T-helper 2 cell treated with Interferon-gamma antibody and Interleukin-4, amounts not matched to agents 5 μg/mL and 100 μg/mL, for 36 hours (primary cell): ENCODE measurements around the gene UNKL.
A peak's percentile ranks its signal among the peaks of the same experiment; 100 is the strongest.

Experiments
- DNase-seq: peaks from one replicate; pipeline ENCODE4 v3.0.0; 2021; ENCODE audit warnings: low spot score
- H3K27ac Mint-ChIP-seq: one replicate; pipeline ENCODE4 v1.8.0; 2021; ENCODE audit warnings: mild to moderate bottlenecking, mixed read lengths
- H3K27me3 Mint-ChIP-seq: one replicate; pipeline ENCODE4 v1.8.0; 2021; ENCODE audit warnings: low read depth, mixed read lengths
- H3K36me3 Mint-ChIP-seq: one replicate; pipeline ENCODE4 v1.8.0; 2021; ENCODE audit warnings: low read depth, mixed read lengths
- H3K4me1 Mint-ChIP-seq: one replicate; pipeline ENCODE4 v1.8.0; 2021; ENCODE audit warnings: low read depth, mixed read lengths
- H3K4me3 Mint-ChIP-seq: one replicate; pipeline ENCODE4 v1.8.0; 2022; ENCODE audit warnings: mild to moderate bottlenecking, moderate library complexity, mixed read lengths
- H3K9me3 Mint-ChIP-seq: one replicate; pipeline ENCODE4 v1.8.0; 2021; ENCODE audit warnings: mixed read lengths

Gene UNKL

GRCh38 chr16:1430759-1431496 lies 16.4 kb upstream of the UNKL start, which contains the start of gene PERCC1:
TSS of gene PERCC1 (plus strand) at chr16:1431078. CDS start at chr16:1432594, 1,516 bp downstream.
- Mint-ChIP-seq H3K36me3 (no peaks in the 10 kb centered on the region), H3K27ac (no peak within 1 kb of the TSS), H3K9me3 (no peaks in the 10 kb centered on the region), H3K4me1 (no peaks in the 10 kb centered on the region), H3K27me3 (no peaks in the 10 kb centered on the region), H3K4me3 (no peak within 1 kb of the TSS)
- DNase-seq: no peak

- no peak overlapping the region for H3K4me3 Mint-ChIP-seq
- DNase-seq: no peak
- no peaks in the 10 kb centered on the region for H3K36me3 Mint-ChIP-seq
- H3K27ac Mint-ChIP-seq: no peak overlapping the region
- H3K9me3 Mint-ChIP-seq: no peaks in the 10 kb centered on the region
- H3K4me1 Mint-ChIP-seq: no peaks in the 10 kb centered on the region
- H3K27me3 Mint-ChIP-seq: no peaks in the 10 kb centered on the region
Measured at GRCh38 chr16:1430214-1430758, 15.8 kb upstream of the UNKL start.

- Mint-ChIP-seq H3K4me3 (no peak overlapping the region), H3K4me1 (no peaks in the 10 kb centered on the region), H3K27me3 (no peaks in the 10 kb centered on the region), H3K9me3 (no peaks in the 10 kb centered on the region), H3K36me3 (no peaks in the 10 kb centered on the region), H3K27ac (no peak overlapping the region)
- DNase-seq: no peak
Measured at GRCh38 chr16:1429631-1430030, 15.1 kb upstream of the UNKL start.

- Mint-ChIP-seq H3K9me3 (no peaks in the 10 kb centered on the region), H3K36me3 (no peaks in the 10 kb centered on the region), H3K27me3 (no peaks in the 10 kb centered on the region), H3K27ac (no peak overlapping the region), H3K4me3 (no peak overlapping the region), H3K4me1 (no peaks in the 10 kb centered on the region)
- no peak for DNase-seq
Measured at GRCh38 chr16:1429012-1429411, 14.5 kb upstream of the UNKL start.

- Mint-ChIP-seq H3K9me3 (no peaks in the 10 kb centered on the region), H3K4me3 (no peak overlapping the region), H3K27me3 (no peaks in the 10 kb centered on the region), H3K4me1 (no peaks in the 10 kb centered on the region), H3K27ac (no peak overlapping the region), H3K36me3 (no peaks in the 10 kb centered on the region)
- peak; percentile 55 for DNase-seq
Measured at GRCh38 chr16:1428511-1428910, 14.0 kb upstream of the UNKL start.

GRCh38 chr16:1427473-1428461 lies 13.3 kb upstream of the UNKL start:
- no peak for DNase-seq
- H3K36me3 Mint-ChIP-seq: no peaks in the 10 kb centered on the region
- no peaks in the 10 kb centered on the region for H3K4me1 Mint-ChIP-seq
- H3K27ac Mint-ChIP-seq: no peak overlapping the region
- no peaks in the 10 kb centered on the region for H3K9me3 Mint-ChIP-seq
- H3K4me3 Mint-ChIP-seq: no peak overlapping the region
- no peaks in the 10 kb centered on the region for H3K27me3 Mint-ChIP-seq

- no peak for DNase-seq
- H3K4me1 Mint-ChIP-seq: peaks cover 6% of the 10 kb centered on the region
- H3K9me3 Mint-ChIP-seq: no peaks in the 10 kb centered on the region
- peaks cover 2% of the 10 kb centered on the region for H3K36me3 Mint-ChIP-seq
- peak overlapping the region; percentile 15 for H3K27ac Mint-ChIP-seq
- no peaks in the 10 kb centered on the region for H3K27me3 Mint-ChIP-seq
- no peak overlapping the region for H3K4me3 Mint-ChIP-seq
Measured at GRCh38 chr16:1426734-1427471, 12.4 kb upstream of the UNKL start.

- no peaks in the 10 kb centered on the region for H3K27me3 Mint-ChIP-seq
- no peak for DNase-seq
- H3K36me3 Mint-ChIP-seq: peaks cover 4% of the 10 kb centered on the region
- no peak overlapping the region for H3K4me3 Mint-ChIP-seq
- no peaks in the 10 kb centered on the region for H3K9me3 Mint-ChIP-seq
- H3K27ac Mint-ChIP-seq: peak overlapping the region; percentile 36
- H3K4me1 Mint-ChIP-seq: peaks cover 10% of the 10 kb centered on the region
Measured at GRCh38 chr16:1425616-1426370, 11.3 kb upstream of the UNKL start.

GRCh38 chr16:1424028-1424427 lies 9.5 kb upstream of the UNKL start:
- H3K4me3 Mint-ChIP-seq: no peak overlapping the region
- H3K27ac Mint-ChIP-seq: no peak overlapping the region

GRCh38 chr16:1422076-1422475 lies 7.6 kb upstream of the UNKL start:
- peak overlapping the region; percentile 99 for H3K27ac Mint-ChIP-seq

More at GRCh38 chr16:1424028-1424427, 9.5 kb upstream of the UNKL start:
- Mint-ChIP-seq H3K4me1 (peaks cover 13% of the 10 kb centered on the region), H3K9me3 (no peaks in the 10 kb centered on the region), H3K27me3 (no peaks in the 10 kb centered on the region), H3K36me3 (peaks cover 8% of the 10 kb centered on the region)
- no peak for DNase-seq

GRCh38 chr16:1420111-1420539 lies 5.6 kb upstream of the UNKL start:
- H3K4me1 Mint-ChIP-seq: peaks cover 16% of the 10 kb centered on the region
- DNase-seq: no peak
- H3K9me3 Mint-ChIP-seq: no peaks in the 10 kb centered on the region
- H3K36me3 Mint-ChIP-seq: peaks cover 11% of the 10 kb centered on the region
- H3K27ac Mint-ChIP-seq: peak overlapping the region; percentile 99
- no peaks in the 10 kb centered on the region for H3K27me3 Mint-ChIP-seq
- peak overlapping the region; percentile 92 for H3K4me3 Mint-ChIP-seq

More at GRCh38 chr16:1422076-1422475, 7.6 kb upstream of the UNKL start:
- DNase-seq: no peak
- no peaks in the 10 kb centered on the region for H3K27me3 Mint-ChIP-seq
- peaks cover 11% of the 10 kb centered on the region for H3K36me3 Mint-ChIP-seq
- H3K4me1 Mint-ChIP-seq: peaks cover 14% of the 10 kb centered on the region
- peak overlapping the region; percentile 61 for H3K4me3 Mint-ChIP-seq
- no peaks in the 10 kb centered on the region for H3K9me3 Mint-ChIP-seq

- Mint-ChIP-seq H3K36me3 (peaks cover 13% of the 10 kb centered on the region), H3K4me1 (peaks cover 17% of the 10 kb centered on the region), H3K9me3 (no peaks in the 10 kb centered on the region), H3K27me3 (no peaks in the 10 kb centered on the region), H3K27ac (peak overlapping the region; percentile 71), H3K4me3 (peak overlapping the region; percentile 5)
- no peak for DNase-seq
Measured at GRCh38 chr16:1416521-1416941, 2.0 kb upstream of the UNKL start.
